ENCODE data around the gene EFCAB9. TPM values are rescaled to one million over a fixed set of nuclear protein-coding genes. Genes with fewer than 3 reads are reported as not detected.

EFCAB9 gene
- total and polyA plus RNA-seq, 2 of the 13 experiments (the other 11 are each of a cell fraction or from before 2014, with no cell fraction given) = not detected

- 0 out of 4 replicates have a peak, but pooled peaks of 1 of the 2 experiments have one; percentile 23 for TF ChIP-seq REST (IDR thresholded peaks at IDR 0.05; ENCODE audit: borderline replicate concordance in 1 of 2, low read depth in 1 of 2, low read length in 2 of 2)
- peak; percentile 42; the same call in 1 of the 2 replicates for TF ChIP-seq SALL1 (CRISPR knock-in tag; IDR thresholded peaks at IDR 0.05)
- no peak for TF ChIP-seq ZNF891 (CRISPR knock-in tag; IDR thresholded peaks at IDR 0.05)
- TF ChIP-seq KLF12 (CRISPR knock-in tag; IDR thresholded peaks at IDR 0.05; ENCODE audit: borderline replicate concordance) = no peak
- peak; percentile 25; the same call in 1 of the 2 replicates for TF ChIP-seq ARID5B (CRISPR knock-in tag; IDR thresholded peaks at IDR 0.05)
- TF ChIP-seq MYC (CRISPR knock-in tag; IDR thresholded peaks at IDR 0.05; ENCODE audit: borderline replicate concordance) = peak; percentile 46; the same call in 1 of the 2 replicates
- no peak for TF ChIP-seq SOX13 (IDR thresholded peaks at IDR 0.05)
- peak in 1 of 2 experiments; percentile 10; a peak in 1 of 4 replicates for TF ChIP-seq SOX13 (CRISPR knock-in tag; conservative IDR thresholded peaks at IDR 0.05 in 1 of 2, IDR thresholded peaks at IDR 0.05 in 1 of 2)
- TF ChIP-seq ZKSCAN5 (CRISPR knock-in tag; IDR thresholded peaks at IDR 0.05) = no peak
- peak; percentile 53; the same call in 1 of the 2 replicates for TF ChIP-seq ZFX (CRISPR knock-in tag; IDR thresholded peaks at IDR 0.05; ENCODE audit: low read depth)
- TF ChIP-seq NKX3-1 (CRISPR knock-in tag; IDR thresholded peaks at IDR 0.05) = no peak
- TF ChIP-seq ZMYM4 (CRISPR knock-in tag; IDR thresholded peaks at IDR 0.05) = 0 out of 2 replicates have a peak, but pooled peaks have one; percentile 30
- TF ChIP-seq IRF2 (CRISPR knock-in tag; IDR thresholded peaks at IDR 0.05) = 0 out of 2 replicates have a peak, but pooled peaks have one; percentile 7
- peak; percentile 53; the same call in 1 of the 2 replicates for TF ChIP-seq ZFY (CRISPR knock-in tag; IDR thresholded peaks at IDR 0.05)
- no peak for TF ChIP-seq ZBTB21 (CRISPR knock-in tag; IDR thresholded peaks at IDR 0.05)
- no peak for TF ChIP-seq SOX6 (IDR thresholded peaks at IDR 0.05)
- 0 out of 2 replicates have a peak, but pooled peaks have one; percentile 8 for TF ChIP-seq SOX6 (CRISPR knock-in tag; IDR thresholded peaks at IDR 0.05)
- peak; percentile 86 for TF ChIP-seq UBTF (CRISPR knock-in tag; IDR thresholded peaks at IDR 0.05)
Observed at GRCh38 chr5:172164769-172165212, 29.2 kb upstream of the EFCAB9 start (continued).
